HG03097 (cell line): ENCODE measurements around the gene INSRR.

Source experiments
- ATAC-seq: cut with Tn5 transposase; IDR thresholded peaks from one replicate; pipeline ENCODE4 v1.9.1; 2021; ENCODE audit not compliant: unreplicated experiment, low FRiP score

INSRR gene

GRCh38 chr1:156858959-156859522 lies at the start of gene INSRR:
Gene INSRR, minus strand, starts transcription at chr1:156859117. Its CDS starts 496 bp downstream, at chr1:156858621.
- ATAC-seq, result no peak

GRCh38 chr1:156908541-156908940 lies 49.6 kb upstream of the INSRR start:
- no peak for ATAC-seq

DNA sequence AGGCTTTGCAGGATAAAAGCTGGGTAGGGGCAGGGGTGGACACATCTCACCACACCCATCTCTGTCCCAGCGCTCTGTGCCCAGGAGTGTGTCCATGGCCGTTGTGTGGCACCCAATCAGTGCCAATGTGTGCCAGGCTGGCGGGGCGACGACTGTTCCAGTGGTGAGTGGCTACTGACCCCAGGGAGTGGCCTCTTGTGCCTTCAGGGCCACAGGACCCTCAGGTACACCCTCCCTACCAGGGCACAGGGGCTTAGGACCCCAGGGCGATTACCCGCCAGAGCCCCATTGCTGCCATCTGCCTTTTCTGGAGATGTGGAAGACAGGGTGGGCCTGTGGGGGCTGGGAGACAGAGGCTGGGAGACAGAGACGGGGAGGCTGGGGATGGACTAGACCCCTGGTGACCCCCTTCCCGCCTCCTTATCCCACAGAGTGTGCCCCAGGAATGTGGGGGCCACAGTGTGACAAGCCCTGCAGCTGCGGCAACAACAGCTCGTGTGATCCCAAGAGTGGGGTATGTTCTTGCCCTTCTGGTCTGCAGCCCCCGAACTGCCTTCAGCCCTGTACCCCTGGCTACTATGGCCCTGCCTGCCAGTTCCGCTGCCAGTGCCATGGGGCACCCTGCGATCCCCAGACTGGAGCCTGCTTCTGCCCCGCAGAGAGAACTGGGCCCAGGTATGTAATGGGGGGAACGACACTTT lies 47.4 kb upstream of the INSRR start:
- no peak for ATAC-seq

- ATAC-seq, result no peak
These were observed 46.7 kb upstream of the INSRR start for GRCh38 chr1:156905651-156906050.

GRCh38 chr1:156905176-156905575 lies 46.3 kb upstream of the INSRR start:
- ATAC-seq, result no peak

GRCh38 chr1:156904187-156904959 lies 45.5 kb upstream of the INSRR start:
- ATAC-seq, result no peak

- no peak for ATAC-seq
These were observed 44.6 kb upstream of the INSRR start for GRCh38 chr1:156903328-156904091.

GRCh38 chr1:156901966-156902915 lies 43.3 kb upstream of the INSRR start:
- ATAC-seq, result no peak

DNA sequence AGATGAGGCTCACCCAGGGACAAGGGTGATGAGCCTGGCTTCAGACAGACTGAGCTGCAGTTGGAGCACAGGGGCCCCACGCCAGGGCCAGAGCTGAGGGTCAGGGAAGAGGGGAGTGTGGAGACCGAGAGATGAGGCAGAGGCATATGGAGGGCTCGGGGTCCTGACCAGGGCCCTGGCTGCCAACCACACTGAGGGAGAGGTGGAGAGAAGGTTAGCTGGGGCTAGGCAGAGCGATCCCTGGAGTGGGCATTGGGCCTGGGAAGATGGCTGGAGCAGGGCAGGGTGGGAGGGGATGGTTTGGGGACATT lies 42.6 kb upstream of the INSRR start:
- ATAC-seq, result no peak

GRCh38 chr1:156900896-156901589 lies 42.1 kb upstream of the INSRR start:
- no peak for ATAC-seq

DNA sequence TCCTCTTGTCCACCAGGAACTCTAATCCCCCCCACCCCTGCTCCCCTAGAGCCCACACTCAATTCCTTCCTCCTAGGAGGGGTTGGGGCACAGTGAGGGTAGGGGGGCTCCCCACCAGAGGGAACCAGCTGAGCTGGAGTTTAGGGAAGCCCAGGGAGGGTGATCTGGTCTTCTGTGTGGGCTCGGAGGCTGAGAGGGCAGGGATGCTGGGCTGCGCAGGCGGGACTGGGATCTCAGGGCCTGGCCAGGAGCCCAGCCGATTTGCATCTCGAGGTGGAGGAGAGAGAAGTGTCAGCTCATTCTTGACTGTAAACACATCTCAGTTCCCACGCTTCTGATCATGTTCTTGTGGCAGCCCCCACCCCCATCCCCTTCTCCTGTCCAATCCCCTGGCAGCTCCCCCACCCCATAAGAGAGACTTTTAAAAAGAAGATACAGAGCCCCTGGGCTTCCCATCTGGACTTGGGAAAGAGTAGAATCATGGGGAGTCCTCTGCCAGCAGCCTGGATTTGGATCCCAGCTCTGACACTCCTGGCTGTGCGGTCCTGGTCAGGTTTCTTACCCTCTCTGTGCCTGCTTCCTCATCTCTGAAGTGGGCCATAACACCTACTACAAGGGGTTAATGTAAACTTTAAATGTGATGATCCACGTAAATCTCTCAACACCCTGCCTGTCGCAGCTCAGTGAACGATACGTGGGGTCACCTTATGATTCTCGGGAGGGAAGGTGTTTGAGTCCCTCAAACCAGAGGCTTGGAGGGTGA lies 41.2 kb upstream of the INSRR start:
- no peak for ATAC-seq

DNA sequence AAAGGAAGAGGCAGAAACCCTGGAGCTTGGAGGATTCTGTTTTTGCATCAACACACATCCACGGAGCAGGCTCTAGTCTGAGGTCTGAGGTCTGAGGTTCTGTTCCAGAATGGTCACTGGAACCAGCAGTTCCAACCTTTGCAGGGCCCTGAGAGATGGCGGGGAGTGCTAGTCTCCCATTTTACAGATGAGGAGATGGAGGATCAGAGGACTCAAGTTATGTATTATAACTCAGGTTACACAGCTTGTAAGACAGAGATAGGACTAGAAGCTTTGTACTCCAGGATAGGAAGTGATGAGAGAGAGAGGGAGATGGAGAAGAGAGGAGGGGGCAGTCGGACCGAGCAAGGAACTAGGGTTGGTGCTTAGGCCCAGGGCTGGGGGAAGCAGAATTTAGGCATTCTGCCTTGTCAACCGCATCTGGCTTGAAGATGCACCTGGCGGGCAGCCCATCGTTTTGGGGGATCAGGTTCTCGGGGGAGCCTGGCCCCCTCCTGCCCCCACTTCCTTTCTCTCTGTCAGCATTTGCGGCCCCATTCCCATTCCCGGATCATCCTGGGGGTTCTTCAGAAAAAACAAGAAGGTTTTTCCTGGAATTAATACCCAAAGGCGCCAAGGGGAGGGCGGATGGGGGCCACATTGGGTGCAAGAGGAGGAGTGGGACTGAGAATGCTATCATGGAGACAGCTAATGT lies 40.2 kb upstream of the INSRR start:
- ATAC-seq, result no peak

DNA sequence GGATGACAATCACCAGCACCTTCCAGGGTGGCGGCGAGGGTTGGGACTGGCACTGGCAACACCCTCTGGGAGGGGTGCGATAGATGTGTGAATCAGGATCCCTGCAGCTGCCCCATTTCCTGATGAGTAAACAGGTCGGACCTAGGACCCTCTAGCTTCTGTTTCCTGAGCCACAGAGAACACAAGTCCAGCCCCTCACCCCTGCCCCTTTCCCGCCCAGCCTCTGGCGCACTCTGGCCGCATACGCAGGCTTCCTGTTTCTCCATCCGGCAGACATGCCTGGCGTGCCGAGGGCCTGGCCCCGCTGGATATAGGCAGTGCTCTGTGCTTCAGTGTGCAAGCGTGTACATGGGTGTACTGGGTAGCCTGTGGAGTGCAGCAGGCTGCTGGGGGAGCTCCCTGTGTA lies 39.2 kb upstream of the INSRR start:
- no peak for ATAC-seq

GRCh38 chr1:156897078-156897825 lies 38.3 kb upstream of the INSRR start:
- ATAC-seq, result no peak

DNA sequence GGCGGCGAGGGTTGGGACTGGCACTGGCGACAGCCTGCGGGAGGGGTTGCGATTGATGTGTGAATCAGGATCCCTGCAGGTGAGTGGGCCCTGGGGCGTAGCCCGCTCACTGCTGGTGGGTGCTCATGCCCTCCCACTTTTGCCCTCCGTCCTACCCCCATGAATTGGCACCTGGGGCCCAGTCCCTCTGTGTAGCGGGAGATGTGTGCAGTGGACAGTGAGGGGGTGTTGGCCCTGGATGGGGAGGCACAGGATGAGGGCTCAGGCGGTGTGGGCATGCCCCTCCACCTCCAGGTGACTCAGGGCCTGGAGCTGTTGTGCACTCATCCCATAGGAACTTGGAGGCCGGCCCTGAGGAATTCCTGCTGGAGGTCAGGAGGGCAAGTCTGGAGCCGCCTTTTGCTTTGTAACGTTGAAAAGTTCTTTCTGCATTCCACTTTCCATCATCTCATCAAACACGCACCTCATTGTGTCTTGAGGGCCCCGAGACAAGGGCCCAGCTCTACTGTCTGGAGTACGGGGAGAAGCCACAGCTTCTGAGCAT lies 37.6 kb upstream of the INSRR start:
- ATAC-seq, result no peak

- ATAC-seq, result no peak
These were observed 37.0 kb upstream of the INSRR start for GRCh38 chr1:156895927-156896326.

GRCh38 chr1:156895455-156895812 lies 36.5 kb upstream of the INSRR start:
- ATAC-seq, result no peak
